Measurements from ENCODE around the gene MRPS26.

The MRPS26 gene

DNA sequence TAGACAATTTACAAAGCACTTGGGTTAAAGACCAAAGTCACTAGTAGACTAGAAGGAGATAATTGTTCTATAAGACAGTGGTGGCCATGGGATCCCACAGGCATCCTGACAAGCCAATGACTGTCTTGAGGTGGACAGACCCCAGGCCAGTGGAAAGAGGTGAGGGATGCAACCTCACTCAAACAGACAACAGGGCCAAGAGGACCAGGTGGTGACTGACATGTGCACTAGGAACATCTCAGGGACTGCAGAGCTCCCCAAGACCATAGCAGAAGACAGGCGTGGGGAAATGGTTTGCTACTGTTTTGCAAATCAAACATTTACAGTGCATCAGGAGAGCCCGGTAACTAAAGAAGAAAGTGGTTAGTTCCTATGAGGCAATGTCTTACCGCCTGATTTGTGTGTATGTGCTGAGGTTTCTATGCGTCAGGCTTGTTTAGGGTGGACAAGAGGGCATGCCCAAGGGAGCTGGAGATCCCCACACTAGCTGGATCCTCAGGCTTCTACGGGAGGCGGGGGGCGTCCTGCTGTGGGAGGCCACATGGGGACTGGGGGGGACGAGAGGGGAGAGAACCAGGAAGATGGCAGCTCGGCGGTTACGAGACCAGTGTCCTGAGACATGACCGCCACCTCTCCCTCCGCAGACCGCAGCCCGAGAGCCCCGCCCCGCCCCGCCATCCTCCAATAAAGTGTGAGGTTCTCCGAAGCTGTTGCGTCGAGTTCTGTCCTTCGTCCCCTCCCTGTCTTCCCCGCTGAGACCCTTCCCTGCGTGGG, 623 bp upstream of the MRPS26 start:
- Histone ChIP-seq H2AFZ (ENCODE audit: low read depth, low read length) (peak overlapping the region; percentile 66), H2BK120ac (ENCODE audit: low read depth, low read length) (no peak overlapping the region), H3K4me3 (ENCODE audit: insufficient read depth in 1 of 2, low read depth in 1 of 2, low read length in 2 of 2) (peak overlapping the region; percentile 79 to 95), H3K27ac (ENCODE audit: low read length, poor library complexity, severe bottlenecking) (peak overlapping the region; percentile 54), H2BK5ac (ENCODE audit: low read depth, low read length, poor library complexity, severe bottlenecking) (peak overlapping the region; percentile 68), H3K27me3 (ENCODE audit: control insufficient read depth in 1 of 2, insufficient read depth in 1 of 2, low read length in 2 of 2) (no peaks in the 10 kb centered on the region), H4K8ac (ENCODE audit: low read length) (peak overlapping the region; percentile 92), H3K4ac (ENCODE audit: low read depth in 1 of 2, low read length in 2 of 2) (peak overlapping the region; percentile 31 to 56), H2BK15ac (ENCODE audit: low read depth, poor library complexity, severe bottlenecking) (peak overlapping the region; percentile 98), H3K14ac (ENCODE audit: low read length in 2 of 2) (peak overlapping the region in 1 of 2 experiments; percentile 82), H3K4me1 (ENCODE audit: control insufficient read depth, insufficient read depth, low read depth, low read length) (peaks cover 27% of the 10 kb centered on the region), H2BK12ac (ENCODE audit: low read length in 2 of 2) (peak overlapping the region in 1 of 2 experiments; percentile 12), H3K79me1 (replicated peaks; ENCODE audit: low read length, poor library complexity, severe bottlenecking) (peaks cover 11% of the 10 kb centered on the region), H3K23ac (ENCODE audit: low read length in 2 of 2) (no peak overlapping the region), H3K4me2 (ENCODE audit: low read length, poor library complexity, severe bottlenecking) (peak overlapping the region; percentile 94), H3K36me3 (ENCODE audit: control insufficient read depth in 1 of 2, insufficient read depth in 2 of 2, low read depth in 1 of 2, low read length in 2 of 2) (peaks cover 40 to 49% of the 10 kb centered on the region in 2 experiments), H2AK5ac (ENCODE audit: low read length, severe bottlenecking) (peak overlapping the region; percentile 69), H3K9me3 (ENCODE audit: control insufficient read depth, low read length) (no peaks in the 10 kb centered on the region), H3K9ac (ENCODE audit: low read length) (peak overlapping the region; percentile 91), H4K91ac (ENCODE audit: low read length) (peak overlapping the region; percentile 88), H3K18ac (ENCODE audit: low read depth in 1 of 2, low read length in 2 of 2) (peak overlapping the region; percentile 84 to 94)
- DNase-seq = peak; percentile 95
- 5% methylated on average over 23 of the region's 24 CpGs for WGBS

DNA sequence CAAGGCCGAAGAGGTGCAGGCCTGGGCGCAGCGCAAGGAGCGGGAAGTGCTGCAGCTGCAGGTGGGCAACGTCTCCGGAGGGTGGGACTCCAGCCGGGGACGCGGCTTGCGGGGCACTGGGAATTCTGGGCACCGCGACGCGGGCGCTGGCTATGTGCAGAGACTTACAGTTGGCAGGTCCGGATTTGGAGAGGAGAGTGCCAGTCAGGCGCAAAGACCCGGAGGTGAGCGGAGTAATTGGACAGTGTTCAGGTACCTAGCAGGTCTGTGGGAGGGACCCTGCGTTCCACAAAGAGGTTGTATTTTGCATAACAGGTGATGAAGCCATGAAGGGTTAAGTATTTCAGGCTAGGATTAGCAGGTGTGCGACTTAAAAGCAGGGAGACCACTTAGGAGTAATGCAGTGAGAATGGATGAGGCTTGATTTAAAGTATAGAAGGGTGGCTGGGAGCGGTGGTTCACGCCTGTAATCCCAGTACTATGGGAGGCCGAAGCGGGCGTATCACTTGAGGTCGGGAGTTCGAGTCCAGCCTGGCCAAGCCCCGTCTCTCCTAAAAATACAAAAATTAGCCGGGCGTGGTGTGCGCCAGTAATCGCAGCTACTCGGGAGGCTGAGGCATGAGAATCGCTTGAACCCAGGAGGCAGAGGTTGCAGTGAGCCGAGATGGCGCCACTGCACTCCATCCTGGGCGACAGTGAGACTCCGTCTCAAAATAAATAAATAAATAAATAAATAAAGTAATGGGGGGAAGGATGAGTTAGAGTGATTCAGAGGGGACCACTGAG, 1.0 kb downstream of the MRPS26 start:
- no peak for DNase-seq
- no peak overlapping the region for H2BK15ac ChIP-seq (ENCODE audit: low read depth, poor library complexity, severe bottlenecking)
- no peak overlapping the region for H4K91ac ChIP-seq (ENCODE audit: low read length)
- H3K18ac ChIP-seq (ENCODE audit: low read depth in 1 of 2, low read length in 2 of 2) = peak overlapping the region; percentile 28 to 88
- peak overlapping the region in 1 of 2 experiments; percentile 22 for H3K14ac ChIP-seq (ENCODE audit: low read length in 2 of 2)
- no peaks in the 10 kb centered on the region for H3K9me3 ChIP-seq (ENCODE audit: control insufficient read depth, low read length)
- no peak overlapping the region for H2AK5ac ChIP-seq (ENCODE audit: low read length, severe bottlenecking)
- peak overlapping the region; percentile 78 for H4K8ac ChIP-seq (ENCODE audit: low read length)
- peak overlapping the region; percentile 79 to 95 for H3K4me3 ChIP-seq (ENCODE audit: insufficient read depth in 1 of 2, low read depth in 1 of 2, low read length in 2 of 2)
- H2AFZ ChIP-seq (ENCODE audit: low read depth, low read length) = peak overlapping the region; percentile 83
- H2BK120ac ChIP-seq (ENCODE audit: low read depth, low read length) = no peak overlapping the region
- H2BK5ac ChIP-seq (ENCODE audit: low read depth, low read length, poor library complexity, severe bottlenecking) = no peak overlapping the region
- H3K4ac ChIP-seq (ENCODE audit: low read depth in 1 of 2, low read length in 2 of 2) = peak overlapping the region; percentile 0 to 57
- H3K23ac ChIP-seq (ENCODE audit: low read length in 2 of 2) = no peak overlapping the region
- 39% methylated on average over 35 of the region's 39 CpGs for WGBS
- H2BK12ac ChIP-seq (ENCODE audit: low read length in 2 of 2) = no peak overlapping the region
- H3K27me3 ChIP-seq (ENCODE audit: control insufficient read depth in 1 of 2, insufficient read depth in 1 of 2, low read length in 2 of 2) = no peaks in the 10 kb centered on the region
- H3K27ac ChIP-seq (ENCODE audit: low read length, poor library complexity, severe bottlenecking) = no peak overlapping the region
- peak overlapping the region; percentile 94 for H3K4me2 ChIP-seq (ENCODE audit: low read length, poor library complexity, severe bottlenecking)
- peaks cover 11% of the 10 kb centered on the region for H3K79me1 ChIP-seq (replicated peaks; ENCODE audit: low read length, poor library complexity, severe bottlenecking)
- H3K4me1 ChIP-seq (ENCODE audit: control insufficient read depth, insufficient read depth, low read depth, low read length) = peaks cover 24% of the 10 kb centered on the region
- H3K9ac ChIP-seq (ENCODE audit: low read length) = peak overlapping the region; percentile 91
- H3K36me3 ChIP-seq (ENCODE audit: control insufficient read depth in 1 of 2, insufficient read depth in 2 of 2, low read depth in 1 of 2, low read length in 2 of 2) = peaks cover 32 to 45% of the 10 kb centered on the region in 2 experiments

DNA sequence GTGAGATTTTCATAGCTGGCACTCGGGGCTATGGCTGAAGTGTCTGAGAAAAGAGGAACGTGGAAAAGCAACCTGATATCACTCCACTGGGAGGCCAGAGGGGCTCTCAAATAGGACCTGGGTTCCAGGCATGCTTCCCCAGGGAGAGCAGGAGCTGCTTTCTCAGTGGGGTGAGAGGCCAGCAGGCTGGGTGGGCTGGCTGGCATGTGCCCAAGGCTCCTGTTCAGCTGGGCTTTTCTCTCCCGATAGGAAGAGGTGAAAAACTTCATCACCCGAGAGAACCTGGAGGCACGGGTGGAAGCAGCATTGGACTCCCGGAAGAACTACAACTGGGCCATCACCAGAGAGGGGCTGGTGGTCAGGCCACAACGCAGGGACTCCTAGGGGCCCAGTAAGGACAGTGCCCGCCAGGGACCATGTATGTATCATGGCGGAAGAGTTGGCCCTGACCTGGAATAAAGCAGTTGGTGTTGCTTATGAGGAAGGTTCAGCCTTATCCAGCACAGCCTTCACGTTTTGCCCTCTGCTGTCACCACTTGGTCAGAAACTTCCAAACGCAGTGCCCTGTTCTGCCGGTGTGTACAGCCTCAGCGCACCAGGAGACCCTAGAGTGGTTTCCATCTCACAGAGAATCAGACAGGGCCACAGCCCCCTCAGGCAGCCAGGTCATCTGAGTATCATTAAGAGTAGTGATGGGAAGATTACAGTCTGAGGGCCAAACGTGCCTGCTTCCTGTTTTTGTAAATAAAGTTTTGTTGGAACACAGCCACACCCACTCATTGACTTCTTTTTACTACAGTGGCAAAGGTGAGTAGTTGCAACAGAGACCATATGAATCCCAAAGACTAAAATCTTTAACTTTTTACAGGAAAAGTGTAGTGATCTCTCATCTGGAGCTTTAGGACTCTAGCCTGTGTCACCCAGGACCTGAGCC, 1.9 kb downstream of the MRPS26 start:
- H3K79me1 ChIP-seq (replicated peaks; ENCODE audit: low read length, poor library complexity, severe bottlenecking) = peaks cover 11% of the 10 kb centered on the region
- no peak overlapping the region for H3K4ac ChIP-seq (ENCODE audit: low read depth in 1 of 2, low read length in 2 of 2)

More for the DNA sequence above, 1.9 kb downstream of the MRPS26 start:
- no peak overlapping the region for H3K4me2 ChIP-seq (ENCODE audit: low read length, poor library complexity, severe bottlenecking)
- no peak overlapping the region for H3K23ac ChIP-seq (ENCODE audit: low read length in 2 of 2)
- H3K9me3 ChIP-seq (ENCODE audit: control insufficient read depth, low read length) = no peaks in the 10 kb centered on the region
- H3K27ac ChIP-seq (ENCODE audit: low read length, poor library complexity, severe bottlenecking) = no peak overlapping the region
- no peak overlapping the region for H2BK5ac ChIP-seq (ENCODE audit: low read depth, low read length, poor library complexity, severe bottlenecking)
- H2BK15ac ChIP-seq (ENCODE audit: low read depth, poor library complexity, severe bottlenecking) = no peak overlapping the region
- H2BK120ac ChIP-seq (ENCODE audit: low read depth, low read length) = no peak overlapping the region
- no peak overlapping the region for H3K14ac ChIP-seq (ENCODE audit: low read length in 2 of 2)
- H4K91ac ChIP-seq (ENCODE audit: low read length) = no peak overlapping the region
- H3K18ac ChIP-seq (ENCODE audit: low read depth in 1 of 2, low read length in 2 of 2) = no peak overlapping the region
- DNase-seq = no peak
- H2AFZ ChIP-seq (ENCODE audit: low read depth, low read length) = no peak overlapping the region
- no peak overlapping the region for H3K9ac ChIP-seq (ENCODE audit: low read length)
- H3K27me3 ChIP-seq (ENCODE audit: control insufficient read depth in 1 of 2, insufficient read depth in 1 of 2, low read length in 2 of 2) = no peaks in the 10 kb centered on the region
- no peak overlapping the region for H2BK12ac ChIP-seq (ENCODE audit: low read length in 2 of 2)
- 95% methylated on average over 13 of the region's 14 CpGs for WGBS
- peaks cover 19% of the 10 kb centered on the region for H3K4me1 ChIP-seq (ENCODE audit: control insufficient read depth, insufficient read depth, low read depth, low read length)
- no peak overlapping the region for H3K4me3 ChIP-seq (ENCODE audit: insufficient read depth in 1 of 2, low read depth in 1 of 2, low read length in 2 of 2)
- H4K8ac ChIP-seq (ENCODE audit: low read length) = no peak overlapping the region
- no peak overlapping the region for H2AK5ac ChIP-seq (ENCODE audit: low read length, severe bottlenecking)
- peaks cover 29 to 42% of the 10 kb centered on the region in 2 experiments for H3K36me3 ChIP-seq (ENCODE audit: control insufficient read depth in 1 of 2, insufficient read depth in 2 of 2, low read depth in 1 of 2, low read length in 2 of 2)

Data from mesenchymal stem cell (in vitro differentiated cells and primary cell).